Activated CD4-positive, alpha-beta T cell treated with anti-CD3 and anti-CD28 coated beads, Interleukin-2, amount 50 U/mL, for 4 hours (primary cell): Measurements from ENCODE around the gene POU2AF3.

ENCODE experiments used
- DNase-seq, 2 experiments: peaks; one replicate each; pipeline ENCODE4 v3.0.0-alpha.2; 2020

Gene POU2AF3

GRCh38 chr11:111329306-111330204 is 31.2 kb downstream of the POU2AF3 start:
- no peak for DNase-seq

- no peak for DNase-seq
Measured at GRCh38 chr11:111330234-111330893, 32.0 kb downstream of the POU2AF3 start.

GRCh38 chr11:111331711-111332479 is 33.5 kb downstream of the POU2AF3 start:
- DNase-seq: no peak

GRCh38 chr11:111334532-111335502 is 36.5 kb downstream of the POU2AF3 start:
- DNase-seq: no peak

GRCh38 chr11:111335549-111335948 is 37.2 kb downstream of the POU2AF3 start:
- DNase-seq: no peak

- DNase-seq: no peak
Measured at GRCh38 chr11:111336062-111336461, 37.7 kb downstream of the POU2AF3 start.

GRCh38 chr11:111336582-111337256 is 38.4 kb downstream of the POU2AF3 start:
- no peak for DNase-seq

- DNase-seq: no peak
Measured at GRCh38 chr11:111339758-111340388, 41.5 kb downstream of the POU2AF3 start.

- DNase-seq: no peak
Measured at GRCh38 chr11:111342329-111342728, 44.0 kb downstream of the POU2AF3 start.

GRCh38 chr11:111344032-111344431 is 45.7 kb downstream of the POU2AF3 start:
- DNase-seq: no peak

- DNase-seq: no peak
Measured at GRCh38 chr11:111347002-111347722, 48.8 kb downstream of the POU2AF3 start.

GRCh38 chr11:111347723-111348115 is 49.4 kb downstream of the POU2AF3 start:
- DNase-seq: no peak

- DNase-seq: no peak
Measured at GRCh38 chr11:111348147-111348546, 49.8 kb downstream of the POU2AF3 start.

- DNase-seq: no peak
Measured at GRCh38 chr11:111349191-111349695, 50.9 kb downstream of the POU2AF3 start.

- no peak for DNase-seq
Measured at GRCh38 chr11:111350811-111351210, 52.5 kb downstream of the POU2AF3 start.

- DNase-seq: no peak
Measured at GRCh38 chr11:111351374-111352055, 53.2 kb downstream of the POU2AF3 start.

- no peak for DNase-seq
Measured at GRCh38 chr11:111352231-111352746, 53.9 kb downstream of the POU2AF3 start.

- DNase-seq: no peak
Measured at GRCh38 chr11:111352935-111353710, 54.8 kb downstream of the POU2AF3 start.
